NCI-H82 treated with DMSO at 0.1 percent for 48 hours (cell line): ENCODE results near the gene PDZRN3.

Experiments used
- DNase-seq: peaks from one replicate; lab custom pipeline; 2025; ENCODE audit not compliant: unreplicated experiment; lab: John Stamatoyannopoulos, UW

The PDZRN3 gene

DNA sequence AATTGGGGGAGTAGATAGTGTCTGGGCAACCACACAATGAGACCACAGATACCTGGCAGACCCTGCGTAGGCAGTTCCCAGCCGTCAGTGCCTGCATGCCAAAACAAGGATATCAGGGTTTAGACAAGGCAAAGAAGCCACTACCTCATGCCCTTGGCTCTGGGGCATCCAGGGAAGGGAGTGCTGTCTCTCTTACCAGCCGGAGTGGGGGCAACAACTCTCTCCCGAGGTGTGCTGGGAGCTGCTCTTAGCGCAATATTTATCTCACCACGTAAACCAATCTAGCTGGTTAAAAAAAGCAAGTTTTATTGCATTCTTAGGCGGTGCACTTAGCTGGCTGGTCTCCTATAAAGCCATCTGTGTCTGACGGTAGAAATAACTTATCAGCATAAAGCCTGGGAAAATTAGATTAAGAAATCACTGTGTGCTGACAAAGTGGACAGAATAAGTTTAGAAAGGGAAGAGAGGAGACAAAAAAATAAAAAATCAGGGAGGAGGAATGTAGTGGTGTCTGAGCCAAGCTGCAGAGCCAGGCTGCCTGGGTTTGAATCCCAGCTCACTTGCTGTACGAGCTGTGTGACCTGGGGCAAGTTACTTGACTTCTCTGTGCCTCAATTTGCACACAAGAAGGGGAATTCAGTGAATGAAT lies 273.2 kb downstream of the PDZRN3 start:
- no peak for DNase-seq

DNA sequence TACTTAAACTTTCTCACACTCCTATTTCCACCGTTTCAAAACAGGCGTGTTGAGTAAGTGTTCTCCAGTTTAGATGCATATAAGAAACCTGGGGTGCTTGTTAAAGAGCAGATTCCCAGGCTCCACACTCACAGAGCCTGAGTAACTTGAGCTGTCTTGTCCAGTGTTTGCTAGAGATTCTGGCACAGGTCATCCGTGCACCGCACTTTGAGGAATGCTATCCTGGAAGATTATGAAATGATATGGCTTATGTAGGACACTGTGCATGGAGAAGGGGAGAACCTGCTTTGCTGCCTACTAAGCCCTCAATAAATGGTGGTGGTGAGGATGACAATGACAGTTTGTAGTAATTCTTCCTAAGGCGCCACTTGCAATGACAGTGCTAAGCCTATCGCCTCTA lies 273.7 kb downstream of the PDZRN3 start:
- no peak for DNase-seq

- DNase-seq: no peak
These were observed 275.1 kb downstream of the PDZRN3 start for GRCh38 chr3:73349657-73350056.

DNA sequence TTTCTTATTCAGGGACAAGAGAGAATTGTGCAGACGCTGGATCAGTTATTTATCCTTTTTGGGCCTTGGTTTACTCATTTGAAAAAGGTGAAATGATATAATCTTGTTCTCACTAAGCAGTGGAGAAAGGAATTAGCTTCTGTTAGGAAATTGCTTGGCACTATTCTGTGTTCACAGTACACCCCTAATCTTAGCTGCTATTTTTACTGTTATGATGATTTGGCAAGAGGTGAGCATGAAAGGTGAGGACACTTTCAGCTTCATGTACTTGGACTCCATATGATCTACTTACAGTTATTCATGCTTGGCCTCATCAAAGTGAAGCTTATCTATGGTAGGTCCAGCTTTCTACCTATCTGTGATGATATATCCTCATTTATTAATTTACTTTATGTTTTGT lies 282.7 kb downstream of the PDZRN3 start:
- no peak for DNase-seq

- no peak for DNase-seq
These were observed 283.3 kb downstream of the PDZRN3 start for GRCh38 chr3:73341272-73341935.

- DNase-seq: no peak
These were observed 292.2 kb downstream of the PDZRN3 start for GRCh38 chr3:73332558-73332957.
